HepG2 (cell line): ENCODE data around the gene CDH12. TPM values are rescaled to one million over a fixed set of nuclear protein-coding genes. Genes with fewer than 3 reads are reported as not detected.

Experiments
- CENPX ChIP-seq: sonication (generic); formaldehyde crosslinking; IDR thresholded peaks from 2 replicates; pipeline ENCODE4 v1.9.0; 2021; ENCODE audit warnings: mild to moderate bottlenecking, missing genetic modification reagents, moderate library complexity
- EZH2 ChIP-seq: conservative IDR thresholded peaks from 2 replicates; pipeline ENCODE4 v1.6.1; 2012; ENCODE audit warnings: mild to moderate bottlenecking, low read depth, low read length, moderate library complexity
- NFE2 ChIP-seq: sonication (generic); formaldehyde crosslinking; IDR thresholded peaks from 2 replicates; pipeline ENCODE4 v1.4.0; 2020; ENCODE audit warnings: missing genetic modification reagents
- SRF ChIP-seq: IDR thresholded peaks from 2 replicates; pipeline ENCODE4 v1.6.1; 2011; ENCODE audit warnings: mild to moderate bottlenecking, low read depth, low read length, moderate library complexity
- THAP11 ChIP-seq: IDR thresholded peaks from 2 replicates; pipeline ENCODE4 v1.6.1; 2016; ENCODE audit warnings: missing biosample characterization, missing genetic modification reagents
- ZKSCAN5 ChIP-seq: sonication (generic); formaldehyde crosslinking; IDR thresholded peaks from 2 replicates; pipeline ENCODE4 v1.5.1; 2020; ENCODE audit warnings: mild to moderate bottlenecking, missing genetic modification reagents
- polyA plus RNA-seq, 8 experiments: library from polyadenylated mRNA; depleted of rRNA in 3 of 8; stranded (reverse) in 7 of 8; unstranded in 1 of 8; fragments of >200 nt; fragmentation: Illumina TruSeq in 4 of 8; extraction: Trizol in 4 of 8; gene quantifications; 2 replicates each; pipeline versions ENCODE4 v1.2.1 to v1.2.3, GENCODE V29; 2011 to 2016; ENCODE audit warnings: low read depth in 4 of 8, missing spikeins in 1 of 8, mixed read lengths in 1 of 8; ENCODE audit not compliant: insufficient read depth in 1 of 8
- total RNA-seq, 5 experiments: library from RNA; depleted of rRNA; stranded (reverse); fragments of >200 nt; fragmentation: Illumina TruSeq; extraction: Trizol; gene quantifications; 2 replicates each; pipeline ENCODE4 v1.2.3, GENCODE V29; 2016; ENCODE audit warnings: low read depth in 1 of 5
- TF ChIP-seq, protein P1 (sequence below): sonication (generic); formaldehyde crosslinking; IDR thresholded peaks from 2 replicates; pipeline ENCODE4 v1.4.0; 2020; ENCODE audit warnings: missing genetic modification reagents
- TF ChIP-seq, protein P2 (sequence below): sonication (generic); formaldehyde crosslinking; IDR thresholded peaks from 2 replicates; pipeline ENCODE4 v1.8.0; 2022; ENCODE audit warnings: mild to moderate bottlenecking, missing genetic modification reagents; ENCODE audit not compliant: insufficient replicate concordance
- TF ChIP-seq, protein P3 (sequence below): sonication (generic); formaldehyde crosslinking; IDR thresholded peaks from 2 replicates; pipeline ENCODE4 v1.8.0; 2022; ENCODE audit warnings: mild to moderate bottlenecking, missing genetic modification reagents, moderate library complexity
- TF ChIP-seq, protein P4 (sequence below): sonication (generic); formaldehyde crosslinking; IDR thresholded peaks from 2 replicates; pipeline ENCODE4 v1.5.0; 2020; ENCODE audit warnings: missing genetic modification reagents

Gene CDH12
- total and polyA plus RNA-seq, 2 of the 13 experiments (the other 11 are each of a cell fraction or from before 2014, with no cell fraction given): not detected

DNA sequence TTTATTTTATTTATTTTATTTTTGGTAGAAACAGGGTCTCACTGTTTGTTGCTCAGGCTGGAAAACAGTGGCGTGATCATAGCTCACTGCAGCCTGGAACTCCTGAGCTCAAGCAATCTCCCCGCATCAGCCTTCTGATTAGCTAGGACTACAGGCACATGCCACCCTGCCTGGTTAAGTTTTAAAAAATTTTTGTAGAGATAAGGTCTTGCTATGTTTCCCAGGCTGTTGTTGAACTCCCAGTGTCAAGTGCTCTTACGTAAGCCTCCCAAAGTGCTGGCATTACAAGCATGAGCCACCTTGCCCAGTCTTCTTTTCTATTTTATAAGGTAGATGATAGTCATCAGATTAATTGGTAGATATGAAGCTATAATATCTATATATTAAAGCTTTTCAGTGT, 382.7 kb downstream of the CDH12 start (continued):
- no peak for TF ChIP-seq NFE2 (CRISPR knock-in tag)
- no peak for TF ChIP-seq THAP11 (CRISPR knock-in tag)
- TF ChIP-seq CENPX (CRISPR knock-in tag): no peak
- TF ChIP-seq, protein P1, sequence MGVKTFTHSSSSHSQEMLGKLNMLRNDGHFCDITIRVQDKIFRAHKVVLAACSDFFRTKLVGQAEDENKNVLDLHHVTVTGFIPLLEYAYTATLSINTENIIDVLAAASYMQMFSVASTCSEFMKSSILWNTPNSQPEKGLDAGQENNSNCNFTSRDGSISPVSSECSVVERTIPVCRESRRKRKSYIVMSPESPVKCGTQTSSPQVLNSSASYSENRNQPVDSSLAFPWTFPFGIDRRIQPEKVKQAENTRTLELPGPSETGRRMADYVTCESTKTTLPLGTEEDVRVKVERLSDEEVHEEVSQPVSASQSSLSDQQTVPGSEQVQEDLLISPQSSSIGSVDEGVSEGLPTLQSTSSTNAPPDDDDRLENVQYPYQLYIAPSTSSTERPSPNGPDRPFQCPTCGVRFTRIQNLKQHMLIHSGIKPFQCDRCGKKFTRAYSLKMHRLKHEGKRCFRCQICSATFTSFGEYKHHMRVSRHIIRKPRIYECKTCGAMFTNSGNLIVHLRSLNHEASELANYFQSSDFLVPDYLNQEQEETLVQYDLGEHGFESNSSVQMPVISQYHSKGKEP: no peak
- no peak for TF ChIP-seq EZH2
- no peak for TF ChIP-seq ZKSCAN5 (CRISPR knock-in tag)
- TF ChIP-seq SRF: no peak
- TF ChIP-seq, protein P2, sequence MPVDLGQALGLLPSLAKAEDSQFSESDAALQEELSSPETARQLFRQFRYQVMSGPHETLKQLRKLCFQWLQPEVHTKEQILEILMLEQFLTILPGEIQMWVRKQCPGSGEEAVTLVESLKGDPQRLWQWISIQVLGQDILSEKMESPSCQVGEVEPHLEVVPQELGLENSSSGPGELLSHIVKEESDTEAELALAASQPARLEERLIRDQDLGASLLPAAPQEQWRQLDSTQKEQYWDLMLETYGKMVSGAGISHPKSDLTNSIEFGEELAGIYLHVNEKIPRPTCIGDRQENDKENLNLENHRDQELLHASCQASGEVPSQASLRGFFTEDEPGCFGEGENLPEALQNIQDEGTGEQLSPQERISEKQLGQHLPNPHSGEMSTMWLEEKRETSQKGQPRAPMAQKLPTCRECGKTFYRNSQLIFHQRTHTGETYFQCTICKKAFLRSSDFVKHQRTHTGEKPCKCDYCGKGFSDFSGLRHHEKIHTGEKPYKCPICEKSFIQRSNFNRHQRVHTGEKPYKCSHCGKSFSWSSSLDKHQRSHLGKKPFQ (CRISPR knock-in tag): no peak
- TF ChIP-seq, protein P3, sequence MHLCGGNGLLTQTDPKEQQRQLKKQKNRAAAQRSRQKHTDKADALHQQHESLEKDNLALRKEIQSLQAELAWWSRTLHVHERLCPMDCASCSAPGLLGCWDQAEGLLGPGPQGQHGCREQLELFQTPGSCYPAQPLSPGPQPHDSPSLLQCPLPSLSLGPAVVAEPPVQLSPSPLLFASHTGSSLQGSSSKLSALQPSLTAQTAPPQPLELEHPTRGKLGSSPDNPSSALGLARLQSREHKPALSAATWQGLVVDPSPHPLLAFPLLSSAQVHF: no peak
- TF ChIP-seq, protein P4, sequence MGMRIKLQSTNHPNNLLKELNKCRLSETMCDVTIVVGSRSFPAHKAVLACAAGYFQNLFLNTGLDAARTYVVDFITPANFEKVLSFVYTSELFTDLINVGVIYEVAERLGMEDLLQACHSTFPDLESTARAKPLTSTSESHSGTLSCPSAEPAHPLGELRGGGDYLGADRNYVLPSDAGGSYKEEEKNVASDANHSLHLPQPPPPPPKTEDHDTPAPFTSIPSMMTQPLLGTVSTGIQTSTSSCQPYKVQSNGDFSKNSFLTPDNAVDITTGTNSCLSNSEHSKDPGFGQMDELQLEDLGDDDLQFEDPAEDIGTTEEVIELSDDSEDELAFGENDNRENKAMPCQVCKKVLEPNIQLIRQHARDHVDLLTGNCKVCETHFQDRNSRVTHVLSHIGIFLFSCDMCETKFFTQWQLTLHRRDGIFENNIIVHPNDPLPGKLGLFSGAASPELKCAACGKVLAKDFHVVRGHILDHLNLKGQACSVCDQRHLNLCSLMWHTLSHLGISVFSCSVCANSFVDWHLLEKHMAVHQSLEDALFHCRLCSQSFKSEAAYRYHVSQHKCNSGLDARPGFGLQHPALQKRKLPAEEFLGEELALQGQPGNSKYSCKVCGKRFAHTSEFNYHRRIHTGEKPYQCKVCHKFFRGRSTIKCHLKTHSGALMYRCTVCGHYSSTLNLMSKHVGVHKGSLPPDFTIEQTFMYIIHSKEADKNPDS (CRISPR knock-in tag): no peak
